CD14-positive monocyte (primary cell): Measurements from ENCODE around the gene EPAS1. TPM values are rescaled to one million over a fixed set of nuclear protein-coding genes. Genes with fewer than 3 reads are reported as not detected.

ENCODE experiments used
- DNase-seq, 3 donors: peaks; one replicate each; pipeline ENCODE4 v3.0.0-alpha.2; 2011 to 2022
- H2AFZ ChIP-seq: 2 replicates; pipeline ENCODE4 v1.6.0; 2012; ENCODE audit warnings: mild to moderate bottlenecking, low read depth, low read length, inconsistent platforms; ENCODE audit not compliant: insufficient read depth, poor library complexity, severe bottlenecking
- H3K27ac ChIP-seq, 2 donors: 1 replicate in 1 of 2; 2 replicates in 1 of 2; pipeline ENCODE4 v1.5.1; 2012 to 2013; ENCODE audit warnings: low read length in 2 of 2, control low read depth in 1 of 2, inconsistent platforms in 1 of 2, low read depth in 1 of 2, mild to moderate bottlenecking in 1 of 2
- H3K27me3 ChIP-seq, 2 donors: one replicate each; pipeline versions ENCODE4 v1.6.0 to v1.6.1; 2011 to 2013; ENCODE audit warnings: low read length in 2 of 2; ENCODE audit not compliant: control insufficient read depth in 2 of 2, insufficient read depth in 2 of 2
- H3K36me3 ChIP-seq, 2 donors: replicated peaks in 1 of 2; 1 replicate in 1 of 2; 2 replicates in 1 of 2; pipeline versions ENCODE4 v1.5.1 to v1.6.1; 2012 to 2013; ENCODE audit warnings: low read length in 2 of 2, control low read depth in 1 of 2, inconsistent platforms in 1 of 2, mild to moderate bottlenecking in 1 of 2; ENCODE audit not compliant: insufficient read depth in 2 of 2, control insufficient read depth in 1 of 2
- H3K4me1 ChIP-seq, 2 donors: 1 replicate in 1 of 2; 2 replicates in 1 of 2; pipeline versions ENCODE4 v1.5.1 to v1.6.1; 2012 to 2013; ENCODE audit warnings: low read length in 2 of 2, control low read depth in 1 of 2, inconsistent platforms in 1 of 2, mild to moderate bottlenecking in 1 of 2, moderate library complexity in 1 of 2; ENCODE audit not compliant: insufficient read depth in 2 of 2, control insufficient read depth in 1 of 2
- H3K4me2 ChIP-seq: replicated peaks from 2 replicates; pipeline ENCODE3; 2012; ENCODE audit warnings: low read length, moderate library complexity, mild to moderate bottlenecking; ENCODE audit not compliant: poor library complexity, severe bottlenecking; ENCODE audit errors: extremely low read depth
- H3K4me3 ChIP-seq, 3 experiments: fragments of 200-600 bp in 1 of 3; sonication (generic) in 1 of 3; replicated peaks in 1 of 3; 1 replicate in 2 of 3; 2 replicates in 1 of 3; pipeline ENCODE4 v1.5.1; 2011 to 2013; ENCODE audit warnings: low read length in 3 of 3, mild to moderate bottlenecking in 3 of 3, control low read depth in 2 of 3, low read depth in 2 of 3, inconsistent platforms in 1 of 3, moderate library complexity in 1 of 3
- H3K79me2 ChIP-seq: 2 replicates; pipeline ENCODE4 v1.6.0; 2012; ENCODE audit warnings: mild to moderate bottlenecking, control low read depth, inconsistent platforms, low read length, moderate library complexity; ENCODE audit not compliant: insufficient read depth
- H3K9ac ChIP-seq: 2 replicates; pipeline ENCODE4 v1.6.0; 2017; ENCODE audit warnings: low read length, mild to moderate bottlenecking; ENCODE audit not compliant: insufficient read depth, poor library complexity, severe bottlenecking
- H3K9me3 ChIP-seq, 2 donors: replicated peaks in 1 of 2; 1 replicate in 1 of 2; 2 replicates in 1 of 2; pipeline versions ENCODE4 v1.5.1 to v1.6.1; 2012 to 2013; ENCODE audit warnings: low read length in 2 of 2, control low read depth in 1 of 2; ENCODE audit not compliant: control insufficient read depth in 1 of 2, insufficient read depth in 1 of 2
- H4K20me1 ChIP-seq: 2 replicates; pipeline ENCODE4 v1.6.0; 2012; ENCODE audit warnings: mild to moderate bottlenecking, low read length, control low read depth, moderate library complexity; ENCODE audit not compliant: insufficient read depth
- H3K27ac Mint-ChIP-seq, 7 donors: one replicate each; pipeline ENCODE4 v1.8.0; 2020; ENCODE audit warnings: mild to moderate bottlenecking in 7 of 7, mixed read lengths in 7 of 7, moderate library complexity in 6 of 7, inconsistent platforms in 2 of 7
- H3K27me3 Mint-ChIP-seq, 3 donors: one replicate each; pipeline ENCODE4 v1.8.0; 2021 to 2022; ENCODE audit warnings: low read depth in 3 of 3, mild to moderate bottlenecking in 3 of 3, mixed read lengths in 3 of 3, moderate library complexity in 3 of 3, inconsistent platforms in 1 of 3
- H3K36me3 Mint-ChIP-seq, 2 donors: one replicate each; pipeline ENCODE4 v1.8.0; 2020; ENCODE audit warnings: mixed read lengths in 2 of 2, inconsistent platforms in 1 of 2, mild to moderate bottlenecking in 1 of 2
- H3K4me1 Mint-ChIP-seq: one replicate; pipeline ENCODE4 v1.8.0; 2020; ENCODE audit warnings: mild to moderate bottlenecking, mixed read lengths
- H3K4me3 Mint-ChIP-seq, 2 donors: one replicate each; pipeline ENCODE4 v1.8.0; 2020; ENCODE audit warnings: mild to moderate bottlenecking in 2 of 2, mixed read lengths in 2 of 2, moderate library complexity in 1 of 2
- H3K9me3 Mint-ChIP-seq, 7 donors: one replicate each; pipeline ENCODE4 v1.8.0; 2020 to 2022; ENCODE audit warnings: mixed read lengths in 7 of 7, mild to moderate bottlenecking in 6 of 7, moderate library complexity in 6 of 7, inconsistent platforms in 2 of 7
- CTCF ChIP-seq: fragments of 200-600 bp; IDR thresholded peaks from one replicate; pipeline ENCODE4 v1.8.0; 2022; ENCODE audit warnings: antibody characterized with exemption, mild to moderate bottlenecking
- WGBS: methylation state at CpG from one replicate; pipeline ENCODE4 v1.1.5; 2013; ENCODE audit warnings: missing lambda C conversion rate; ENCODE audit not compliant: insufficient coverage; 5-methylcytosine and 5-hydroxymethylcytosine counted together
- intact Hi-C, 2 donors: fragments of 100-400 bp; cut with micrococcal nuclease; formaldehyde crosslinking; loops; one replicate each; pipeline versions ENCODE4 v1.15.0 to v1.15.1; 2023
- polyA plus RNA-seq, 3 donors: library from polyadenylated mRNA; depleted of rRNA in 1 of 3; unstranded in 2 of 3; stranded (reverse) in 1 of 3; fragments of 300-500 nt in 2 of 3; fragments of >200 nt in 1 of 3; fragmentation: Illumina TruSeq in 2 of 3; gene quantifications; 1 replicate in 2 of 3; 2 replicates in 1 of 3; pipeline ENCODE4 v1.2.3, GENCODE V29; 2012 to 2021

The EPAS1 gene
- polyA plus RNA-seq, 3 donors: 0.11 to 1.0 (median 0.88) TPM

- no peaks in the 10 kb centered on the region for H3K27me3 ChIP-seq
- H3K4me2 ChIP-seq: no peak overlapping the region
- no peaks in the 10 kb centered on the region for H3K36me3 Mint-ChIP-seq
- TF ChIP-seq CTCF: no peak
- H3K79me2 ChIP-seq: no peaks in the 10 kb centered on the region
- 96% methylated on average over 6 of the region's 8 CpGs for WGBS
- no peak for DNase-seq
- H3K9me3 ChIP-seq: no peaks in the 10 kb centered on the region
- H3K4me3 Mint-ChIP-seq: no peak overlapping the region
- peaks cover 0 to 4% (median 0%) of the 10 kb centered on the region in 3 donors for H3K27me3 Mint-ChIP-seq
- no peak overlapping the region for H2AFZ ChIP-seq
- no peak overlapping the region for H3K9ac ChIP-seq
- H3K4me1 ChIP-seq: peaks cover 11 to 13% of the 10 kb centered on the region in 2 donors
- no peaks in the 10 kb centered on the region for H4K20me1 ChIP-seq
- intact Hi-C loops: no loop called here
- H3K27ac Mint-ChIP-seq: peak overlapping the region in 3 of 7 donors; percentile 66 to 70 (median 69)
- H3K4me3 ChIP-seq: no peak overlapping the region
- peaks cover 0 to 2% (median 0%) of the 10 kb centered on the region in 7 donors for H3K9me3 Mint-ChIP-seq
- H3K36me3 ChIP-seq: no peaks in the 10 kb centered on the region
- peaks cover 11% of the 10 kb centered on the region for H3K4me1 Mint-ChIP-seq
- no peak overlapping the region for H3K27ac ChIP-seq
These were observed 84.1 kb downstream of the EPAS1 start for GRCh38 chr2:46381263-46381849.

- H3K27ac Mint-ChIP-seq: no peak overlapping the region
- intact Hi-C loops: no loop called here
- no peaks in the 10 kb centered on the region for H3K36me3 ChIP-seq
These were observed 84.7 kb downstream of the EPAS1 start for GRCh38 chr2:46381871-46382270.

More at GRCh38 chr2:46381871-46382270, 84.7 kb downstream of the EPAS1 start:
- H3K9me3 ChIP-seq: no peaks in the 10 kb centered on the region
- no peak overlapping the region for H3K4me3 Mint-ChIP-seq
- H3K9ac ChIP-seq: no peak overlapping the region
- no peak for DNase-seq
- no peak overlapping the region for H3K27ac ChIP-seq
- no peak overlapping the region for H3K4me2 ChIP-seq
- no peaks in the 10 kb centered on the region for H3K36me3 Mint-ChIP-seq
- H3K27me3 Mint-ChIP-seq: peaks cover 0 to 4% (median 0%) of the 10 kb centered on the region in 3 donors
- H3K4me1 ChIP-seq: peaks cover 17 to 18% of the 10 kb centered on the region in 2 donors
- peaks cover 17% of the 10 kb centered on the region for H3K4me1 Mint-ChIP-seq
- no peaks in the 10 kb centered on the region for H3K27me3 ChIP-seq
- no peak overlapping the region for H3K4me3 ChIP-seq
- H4K20me1 ChIP-seq: no peaks in the 10 kb centered on the region
- H3K9me3 Mint-ChIP-seq: peaks cover 0 to 2% (median 0%) of the 10 kb centered on the region in 7 donors
- no peaks in the 10 kb centered on the region for H3K79me2 ChIP-seq
- no peak overlapping the region for H2AFZ ChIP-seq
- WGBS: 100% methylated on average over 4 of the region's 8 CpGs
- TF ChIP-seq CTCF: no peak
